GM21360 (cell line): ENCODE measurements around the gene ZFHX3.

ENCODE experiments used
- ATAC-seq: cut with Tn5 transposase; IDR thresholded peaks from one replicate; pipeline ENCODE4 v1.9.1; 2021; ENCODE audit warnings: mild to moderate bottlenecking, moderate library complexity; ENCODE audit not compliant: unreplicated experiment

ZFHX3 gene

GRCh38 chr16:72957303-72958277 is 90.3 kb downstream of the ZFHX3 start:
- no peak for ATAC-seq

GRCh38 chr16:72956124-72957064 is 91.5 kb downstream of the ZFHX3 start:
- ATAC-seq = no peak

- no peak for ATAC-seq
Measured at GRCh38 chr16:72952811-72953271, 95.1 kb downstream of the ZFHX3 start.

GRCh38 chr16:72952404-72952803 is 95.5 kb downstream of the ZFHX3 start:
- no peak for ATAC-seq

- ATAC-seq = no peak
Measured at GRCh38 chr16:72951916-72952315, 96.0 kb downstream of the ZFHX3 start.

- no peak for ATAC-seq
Measured at GRCh38 chr16:72950669-72951068, 97.3 kb downstream of the ZFHX3 start.

- no peak for ATAC-seq
Measured at GRCh38 chr16:72948238-72948829, 99.6 kb downstream of the ZFHX3 start.

GRCh38 chr16:72947379-72948237 is 100.3 kb downstream of the ZFHX3 start:
- ATAC-seq = no peak

- no peak for ATAC-seq
Measured at GRCh38 chr16:72946474-72947194, 101.3 kb downstream of the ZFHX3 start.

GRCh38 chr16:72946063-72946462 is 101.9 kb downstream of the ZFHX3 start:
- ATAC-seq = no peak

GRCh38 chr16:72945611-72946010 is 102.3 kb downstream of the ZFHX3 start:
- no peak for ATAC-seq

GRCh38 chr16:72944757-72945485 is 103.0 kb downstream of the ZFHX3 start:
- ATAC-seq = no peak

- ATAC-seq = no peak
Measured at GRCh38 chr16:72942021-72942420, 105.9 kb downstream of the ZFHX3 start.

GRCh38 chr16:72940886-72941285 is 107.0 kb downstream of the ZFHX3 start:
- no peak for ATAC-seq

- ATAC-seq = no peak
Measured at GRCh38 chr16:72939247-72939646, 108.7 kb downstream of the ZFHX3 start.

GRCh38 chr16:72938795-72939164 is 109.1 kb downstream of the ZFHX3 start:
- ATAC-seq = no peak

GRCh38 chr16:72937916-72938794 is 109.8 kb downstream of the ZFHX3 start:
- no peak for ATAC-seq

- no peak for ATAC-seq
Measured at GRCh38 chr16:72937360-72937759, 110.6 kb downstream of the ZFHX3 start.
